Dedifferentiated amniotic fluid mesenchymal stem cell (primary cell): ENCODE data around the gene ASTN2.

Experiments used
- DNase-seq: peaks from one replicate; pipeline ENCODE4 v3.0.0-alpha.2; 2016; ENCODE audit errors: extremely low spot score

The ASTN2 gene

GRCh38 chr9:117414906-117415331 is at the start of gene ASTN2:
TSS of gene ASTN2 (minus strand) at chr9:117415057. CDS start at chr9:117414938, 119 bp downstream.
- DNase-seq, result no peak

- no peak for DNase-seq
Observed at GRCh38 chr9:117462861-117463260, 48.0 kb upstream of the ASTN2 start.

- DNase-seq, result no peak
Observed at GRCh38 chr9:117461386-117461785, 46.5 kb upstream of the ASTN2 start.

- DNase-seq, result no peak
Observed at GRCh38 chr9:117460743-117461142, 45.9 kb upstream of the ASTN2 start.

GRCh38 chr9:117459913-117460312 is 45.1 kb upstream of the ASTN2 start:
- DNase-seq, result no peak

- DNase-seq, result no peak
Observed at GRCh38 chr9:117458066-117458465, 43.2 kb upstream of the ASTN2 start.

- no peak for DNase-seq
Observed at GRCh38 chr9:117454711-117455110, 39.9 kb upstream of the ASTN2 start.

- no peak for DNase-seq
Observed at GRCh38 chr9:117453737-117454136, 38.9 kb upstream of the ASTN2 start.

GRCh38 chr9:117451311-117451710 is 36.5 kb upstream of the ASTN2 start:
- DNase-seq, result no peak

- no peak for DNase-seq
Observed at GRCh38 chr9:117448066-117448465, 33.2 kb upstream of the ASTN2 start.

GRCh38 chr9:117445631-117446030 is 30.8 kb upstream of the ASTN2 start:
- DNase-seq, result no peak

- DNase-seq, result no peak
Observed at GRCh38 chr9:117444501-117444900, 29.6 kb upstream of the ASTN2 start.

- no peak for DNase-seq
Observed at GRCh38 chr9:117437283-117437682, 22.4 kb upstream of the ASTN2 start.

- no peak for DNase-seq
Observed at GRCh38 chr9:117435630-117436261, 20.9 kb upstream of the ASTN2 start.

GRCh38 chr9:117434566-117434965 is 19.7 kb upstream of the ASTN2 start:
- DNase-seq, result no peak

GRCh38 chr9:117430813-117431212 is 16.0 kb upstream of the ASTN2 start:
- DNase-seq, result no peak

- DNase-seq, result no peak
Observed at GRCh38 chr9:117427357-117427913, 12.6 kb upstream of the ASTN2 start.

GRCh38 chr9:117425566-117425965 is 10.7 kb upstream of the ASTN2 start:
- no peak for DNase-seq

GRCh38 chr9:117424291-117424690 is 9.4 kb upstream of the ASTN2 start:
- DNase-seq, result no peak

- no peak for DNase-seq
Observed at GRCh38 chr9:117418111-117418510, 3.3 kb upstream of the ASTN2 start.

- no peak for DNase-seq
Observed at GRCh38 chr9:117416856-117417255, 2.0 kb upstream of the ASTN2 start.

GRCh38 chr9:117415358-117415914 is 579 bp upstream of the ASTN2 start:
- no peak for DNase-seq

GRCh38 chr9:117414220-117414905 is 494 bp downstream of the ASTN2 start:
- no peak for DNase-seq
